ENCODE measurements around the gene TNNI2. TPM values are rescaled to one million over a fixed set of nuclear protein-coding genes. Genes with fewer than 3 reads are reported as not detected.

Gene TNNI2
- total RNA-seq, 1 experiment from 2014 or later: not detected

GRCh38 chr11:1821562-1821961 is 17.2 kb upstream of the TNNI2 start:
- DNase-seq (ENCODE audit: low spot score): no peak

DNA sequence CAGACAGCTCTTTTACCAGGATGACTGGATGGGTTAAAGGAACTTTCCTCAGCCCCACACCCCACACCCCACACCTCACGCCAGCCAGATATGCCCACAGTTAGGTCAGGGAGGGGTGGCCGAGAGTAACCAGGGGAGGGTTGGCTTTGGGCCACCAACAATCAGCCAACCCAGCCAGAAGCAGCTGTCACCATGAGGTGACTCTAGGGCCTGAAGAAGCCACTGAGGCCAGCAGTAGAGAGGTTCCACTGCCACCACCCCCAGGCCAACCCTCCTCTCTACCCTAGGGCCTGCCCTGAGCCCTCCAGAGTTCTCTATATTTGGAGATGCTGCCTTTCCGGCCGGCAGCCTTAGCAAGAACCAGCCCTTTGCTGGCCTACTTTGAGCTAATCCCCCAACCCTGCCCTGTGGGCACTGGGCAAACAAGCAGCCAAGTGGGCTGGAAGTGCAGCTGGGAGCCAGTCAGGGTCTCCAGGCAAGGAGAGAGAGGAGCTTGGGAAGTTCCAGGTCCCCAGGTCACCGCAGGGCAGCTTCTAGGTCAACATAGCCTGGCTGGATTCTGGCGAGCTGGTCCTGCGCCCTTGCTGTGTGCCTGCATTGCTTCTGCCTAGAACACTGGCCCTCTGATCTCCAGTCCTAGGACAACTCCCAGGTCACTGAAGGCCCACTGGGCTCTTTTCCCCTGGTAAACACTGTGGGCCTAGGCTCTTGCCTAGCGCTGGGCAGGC is 16.0 kb upstream of the TNNI2 start:
- DNase-seq (ENCODE audit: low spot score): no peak

GRCh38 chr11:1823376-1824220 is 15.2 kb upstream of the TNNI2 start:
- DNase-seq (ENCODE audit: low spot score): no peak

GRCh38 chr11:1824221-1825038 is 14.4 kb upstream of the TNNI2 start:
- DNase-seq (ENCODE audit: low spot score): no peak

GRCh38 chr11:1825039-1825740 is 13.6 kb upstream of the TNNI2 start:
- no peak for DNase-seq (ENCODE audit: low spot score)

GRCh38 chr11:1825785-1826451 is 12.9 kb upstream of the TNNI2 start:
- DNase-seq (ENCODE audit: low spot score): no peak

GRCh38 chr11:1826552-1827094 is 12.2 kb upstream of the TNNI2 start:
- peak; percentile 80 for DNase-seq (ENCODE audit: low spot score)

- peak; percentile 92 for DNase-seq (ENCODE audit: low spot score)
Observed at GRCh38 chr11:1827095-1827813, 11.5 kb upstream of the TNNI2 start.

GRCh38 chr11:1827931-1828330 is 10.8 kb upstream of the TNNI2 start:
- no peak for DNase-seq (ENCODE audit: low spot score)

- DNase-seq (ENCODE audit: low spot score): no peak
Observed at GRCh38 chr11:1828542-1828941, 10.2 kb upstream of the TNNI2 start.

DNA sequence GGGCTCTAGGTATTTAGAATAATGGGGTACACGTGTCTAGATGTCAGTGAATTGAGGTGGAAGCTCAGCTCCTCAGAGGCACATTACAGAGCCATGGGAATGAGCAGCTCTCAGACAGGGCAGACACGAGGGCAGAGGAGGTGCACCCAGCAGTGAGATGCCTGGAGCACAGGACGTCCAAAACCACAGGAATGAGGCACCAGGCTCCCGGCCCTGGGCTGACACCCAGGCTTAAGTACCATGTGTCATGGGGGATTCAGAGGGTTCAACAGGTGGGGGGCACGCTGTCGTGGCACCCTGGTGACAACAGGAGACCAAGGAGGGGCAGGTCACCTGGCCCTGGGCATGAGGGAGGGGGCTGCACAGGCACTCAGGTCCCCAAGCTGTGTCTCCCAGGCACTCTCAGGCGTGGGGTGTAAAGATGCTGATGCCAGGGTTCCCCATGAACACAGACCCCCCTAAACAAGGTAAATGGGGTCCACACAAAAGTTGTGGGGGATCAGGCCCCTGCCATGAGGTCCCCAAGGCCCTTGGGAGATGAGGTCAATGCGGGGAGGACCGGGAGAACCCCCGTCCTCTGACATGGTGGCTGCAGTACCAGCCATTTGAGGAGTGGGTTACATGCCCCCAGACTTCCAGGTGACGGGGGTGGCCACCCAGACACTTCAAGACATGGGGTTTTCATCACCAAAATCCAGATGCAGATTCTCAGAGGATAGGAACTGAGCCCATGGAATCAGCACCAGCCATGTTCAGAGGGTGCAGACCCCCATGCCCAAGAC is 9.6 kb upstream of the TNNI2 start:
- DNase-seq (ENCODE audit: low spot score): peak; percentile 95

DNA sequence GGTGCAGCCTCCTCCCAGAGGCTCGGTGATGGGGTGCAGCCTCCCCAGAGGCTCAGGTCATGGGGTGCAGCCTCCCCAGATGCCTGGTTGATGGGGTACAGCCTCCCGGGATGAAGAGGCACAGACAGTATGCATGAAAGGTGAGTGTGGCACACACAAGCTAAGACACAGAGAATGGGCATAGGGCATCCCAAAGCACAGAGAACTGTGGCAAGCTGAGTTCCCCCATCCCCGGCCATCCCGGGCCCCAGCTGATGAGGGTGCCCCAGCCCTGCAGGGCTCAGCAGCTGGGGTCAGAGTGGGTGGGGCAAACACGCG is 8.8 kb upstream of the TNNI2 start:
- peak; percentile 66 for DNase-seq (ENCODE audit: low spot score)

DNA sequence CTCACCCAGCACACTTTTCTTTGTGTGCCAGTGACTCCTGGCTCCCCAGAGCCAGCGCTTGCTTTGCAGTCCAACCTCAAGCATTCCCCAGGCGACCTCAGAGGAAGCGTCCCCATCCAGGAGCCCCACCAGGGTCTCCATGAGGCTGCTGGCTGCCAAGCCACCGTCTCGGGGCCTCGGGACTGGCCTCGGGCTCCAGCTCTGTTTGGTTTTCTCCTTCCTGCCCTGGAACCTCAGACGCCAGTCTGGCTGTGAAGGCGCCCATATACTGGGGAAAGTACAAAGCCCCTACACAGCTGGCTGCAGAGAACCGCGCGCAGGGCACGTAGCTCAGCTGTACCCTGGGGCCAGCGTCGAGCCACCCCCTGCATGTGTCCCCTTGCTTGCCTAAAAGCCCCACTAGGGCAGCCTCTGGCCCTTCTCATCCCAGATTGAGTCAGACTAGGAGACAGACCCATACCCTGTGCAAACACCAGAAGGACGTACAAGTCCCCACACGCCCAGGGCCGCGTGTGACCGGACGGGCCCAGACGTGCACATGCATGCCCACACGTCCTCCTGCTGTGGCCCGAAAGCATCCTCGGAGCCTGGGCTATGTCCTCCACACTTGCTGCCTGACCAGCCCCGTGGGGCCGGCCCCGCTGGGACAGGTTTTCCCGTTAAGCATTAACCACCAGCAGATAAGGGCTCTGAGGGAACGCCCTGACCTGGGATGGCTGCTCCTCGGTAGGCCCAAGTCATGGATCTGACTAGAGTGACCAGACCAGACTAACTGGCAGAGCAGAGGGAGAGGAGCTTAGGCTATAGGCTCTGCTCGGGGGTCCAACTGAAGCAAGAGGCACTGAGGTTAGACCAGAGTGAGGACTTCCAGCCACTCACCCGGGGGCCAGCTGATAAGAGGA is 8.2 kb upstream of the TNNI2 start:
- DNase-seq (ENCODE audit: low spot score): no peak

DNA sequence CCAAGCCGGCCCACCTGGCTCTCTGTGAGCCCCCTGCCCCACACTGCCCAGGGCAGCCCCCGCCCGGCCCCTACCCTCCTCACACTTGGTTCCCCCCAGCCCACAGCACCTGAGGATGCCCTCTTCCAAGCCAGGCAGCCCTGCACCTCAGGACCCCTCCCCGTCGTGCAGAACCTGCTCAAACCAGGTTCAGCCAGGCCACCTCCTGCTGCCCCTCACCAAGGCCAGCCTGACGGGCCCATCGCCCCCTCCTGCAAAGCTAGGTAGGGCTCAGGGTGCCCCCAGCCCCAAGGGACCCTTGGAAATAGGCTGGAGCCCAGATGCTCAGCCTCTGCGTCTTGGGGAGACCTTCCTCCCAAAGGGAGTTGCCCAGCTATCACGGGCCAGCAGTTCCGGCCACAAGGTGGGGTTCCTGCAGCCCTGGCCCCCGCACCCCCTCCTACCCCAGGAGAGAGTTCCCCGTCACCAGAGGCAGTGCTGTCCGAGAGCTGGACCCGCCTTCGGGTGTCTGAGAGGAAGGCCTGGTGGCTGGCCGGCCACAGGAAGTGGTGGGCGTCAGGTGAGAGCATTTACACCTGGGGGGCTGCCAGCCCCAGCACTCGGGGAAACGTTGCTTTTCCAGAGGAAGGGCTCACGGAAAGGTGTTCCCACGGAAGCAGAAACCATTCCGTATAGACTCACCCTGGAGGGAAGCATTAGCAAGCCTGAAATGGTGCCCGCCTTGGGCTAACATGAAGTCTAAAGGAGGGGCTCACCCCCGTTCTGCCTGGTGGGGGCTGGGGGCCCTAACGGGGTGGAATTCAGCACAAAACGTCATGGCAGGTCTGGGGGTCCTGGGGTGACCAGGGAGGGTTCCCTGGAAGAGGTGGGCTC is 7.2 kb upstream of the TNNI2 start:
- no peak for DNase-seq (ENCODE audit: low spot score)

GRCh38 chr11:1832211-1832919 is 6.4 kb upstream of the TNNI2 start:
- peak; percentile 35 for DNase-seq (ENCODE audit: low spot score)

DNA sequence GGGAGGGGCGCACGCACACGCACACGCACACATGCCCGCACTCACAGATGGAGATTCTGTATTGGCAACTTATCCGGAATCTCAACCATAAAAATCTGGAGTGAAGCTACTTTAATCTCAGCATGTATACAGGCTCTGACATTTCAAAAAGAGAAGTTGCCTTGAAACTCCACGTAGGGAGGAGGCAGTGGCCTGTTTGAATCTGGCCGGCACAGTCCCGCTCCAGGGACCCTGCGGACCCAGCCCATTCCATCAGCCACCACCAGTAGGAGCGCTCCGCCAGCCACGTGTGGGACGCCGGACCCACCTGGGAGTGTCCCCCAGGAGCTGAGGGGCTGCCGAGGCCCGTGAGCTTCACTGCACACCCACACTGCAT is 5.9 kb upstream of the TNNI2 start:
- DNase-seq (ENCODE audit: low spot score): no peak

All from A172 (cell line).